GM10248 (cell line): ENCODE data around the gene GSDMA.

Experiments
- CTCF ChIA-PET: fragments of 300-600 bp; sonication (Branson Sonifier 250); formaldehyde crosslinking; extraction: SDS; loops from one replicate; lab custom pipeline; 2021; ENCODE audit warnings: antibody characterized with exemption; lab: Yijun Ruan, JAX
- POLR2A ChIA-PET: fragments of 350-650 bp; sonication (Branson Sonifier 250); formaldehyde crosslinking; extraction: SDS; loops from one replicate; lab custom pipeline; 2020; ENCODE audit warnings: antibody characterized with exemption; lab: Yijun Ruan, JAX
- DNase-seq: peaks from one replicate; pipeline ENCODE4 v3.0.0; 2012; ENCODE audit errors: extremely low spot score
- CTCF ChIP-seq: IDR thresholded peaks from 2 replicates; pipeline ENCODE4 v1.5.1; 2012; ENCODE audit warnings: mild to moderate bottlenecking, low read depth; ENCODE audit errors: extremely low read depth, missing control alignments, control extremely low read depth

GSDMA gene

GRCh38 chr17:40014375-40014980, 51.7 kb downstream of the GSDMA start:
- ChIA-PET CTCF (interaction anchor here (0.9 to 8.4 kb wide), 19 partner anchors 14 to 280 kb away, joined by 3 to 137 read pairs (median 5); partner anchors contain the start of gene PSMD3), POLR2A (no interaction called here)
- TF ChIP-seq CTCF, result no peak
- no peak for DNase-seq

- CTCF ChIA-PET, result interaction anchor here (0.7 to 8.4 kb wide), 21 partner anchors 14 to 394 kb away, joined by 3 to 137 read pairs (median 5); partner anchors contain the start of gene PSMD3
- no peak for TF ChIP-seq CTCF
- DNase-seq, result no peak
- POLR2A ChIA-PET, result no interaction called here
These were observed 52.5 kb downstream of the GSDMA start, which contains the start of gene CSF3 for GRCh38 chr17:40015005-40015997. CSF3 (plus strand) TSS chr17:40015440; CDS start chr17:40015475, 35 bp downstream.

- no peak for DNase-seq
- no peak for TF ChIP-seq CTCF
- POLR2A ChIA-PET, result no interaction called here
- CTCF ChIA-PET, result interaction anchor here (0.8 to 8.4 kb wide), 16 partner anchors 13 to 395 kb away, joined by 3 to 137 read pairs (median 5); partner anchors contain the start of gene PSMD3
These were observed 53.5 kb downstream of the GSDMA start for GRCh38 chr17:40015998-40016985.

GRCh38 chr17:40017422-40018080, 54.7 kb downstream of the GSDMA start:
- CTCF ChIA-PET, result interaction anchor here (0.8 to 8.4 kb wide), 5 partner anchors 8 to 95 kb away, joined by 3 to 137 read pairs (median 4); no protein-coding TSS in a partner anchor
- POLR2A ChIA-PET, result interaction anchor here (0.6 kb wide), 1 partner anchor 222 kb away, joined by 3 read pairs; no protein-coding TSS in a partner anchor
- TF ChIP-seq CTCF, result no peak
- no peak for DNase-seq

- CTCF ChIA-PET, result interaction anchor here (0.8 to 8.4 kb wide), 9 partner anchors 9 to 397 kb away, joined by 3 to 137 read pairs (median 3); no protein-coding TSS in a partner anchor
These were observed 55.7 kb downstream of the GSDMA start for GRCh38 chr17:40018211-40019121.

More at GRCh38 chr17:40018211-40019121, 55.7 kb downstream of the GSDMA start:
- no peak for DNase-seq
- no peak for TF ChIP-seq CTCF
- POLR2A ChIA-PET, result interaction anchor here (0.6 kb wide), 1 partner anchor 221 kb away, joined by 3 read pairs; no protein-coding TSS in a partner anchor
